B cell (primary cell): ENCODE results near the gene ULK4. TPM values are rescaled to one million over a fixed set of nuclear protein-coding genes. Genes with fewer than 3 reads are reported as not detected.

Experiments used
- ATAC-seq: fragments of 200-7000 bp; cut with Tn5 transposase; one replicate; pipeline ENCODE4 v1.10.0; 2021; ENCODE audit warnings: low read depth, mild to moderate bottlenecking, moderate number of reproducible peaks, moderate library complexity
- CTCF ChIA-PET: fragments of 350-600 bp; sonication (Branson Sonifier 250); formaldehyde crosslinking; loops from one replicate; lab custom pipeline; 2021; ENCODE audit warnings: antibody characterized with exemption, inconsistent platforms; lab: Charles Lee
- POLR2A ChIA-PET: fragments of 350-600 bp; sonication (Branson Sonifier 250); formaldehyde crosslinking; loops from one replicate; lab custom pipeline; 2021; ENCODE audit warnings: antibody characterized with exemption; lab: Charles Lee
- DNase-seq: peaks from one replicate; pipeline ENCODE4 v3.0.0; 2013
- H2AFZ ChIP-seq: 2 replicates; pipeline ENCODE4 v1.6.1; 2012; ENCODE audit warnings: mild to moderate bottlenecking, low read depth, low read length; ENCODE audit not compliant: insufficient read depth, poor library complexity, severe bottlenecking
- H3K27ac ChIP-seq, 2 donors: 1 replicate in 1 of 2; 2 replicates in 1 of 2; pipeline ENCODE4 v1.5.1; 2012 to 2013; ENCODE audit warnings: low read length in 2 of 2, mild to moderate bottlenecking in 2 of 2, moderate library complexity in 1 of 2
- H3K27me3 ChIP-seq, 4 experiments: fragments of 200-600 bp in 1 of 4; sonication (generic) in 1 of 4; replicated peaks in 1 of 4; 1 replicate in 2 of 4; 2 replicates in 2 of 4; pipeline versions ENCODE4 v1.6.1 to v1.7.0; 2013 to 2016; ENCODE audit warnings: low read length in 3 of 4, mild to moderate bottlenecking in 2 of 4, mixed read lengths in 1 of 4, moderate library complexity in 1 of 4; ENCODE audit not compliant: insufficient read depth in 4 of 4, control insufficient read depth in 3 of 4; ENCODE audit errors: control extremely low read depth in 1 of 4
- H3K36me3 ChIP-seq, 2 experiments: replicated peaks in 1 of 2; 1 replicate in 1 of 2; 2 replicates in 1 of 2; pipeline versions ENCODE4 v1.6.1 to v1.7.1; 2013; ENCODE audit warnings: low read length in 1 of 2; ENCODE audit not compliant: insufficient read depth in 2 of 2, control insufficient read depth in 1 of 2; ENCODE audit errors: control extremely low read depth in 1 of 2, extremely low read depth in 1 of 2
- H3K4me1 ChIP-seq, 2 donors: fragments of 200-600 bp in 1 of 2; sonication (generic) in 1 of 2; 1 replicate in 1 of 2; 2 replicates in 1 of 2; pipeline versions ENCODE4 v1.5.1 to v1.6.1; 2013 to 2017; ENCODE audit warnings: low read length in 2 of 2; ENCODE audit not compliant: control insufficient read depth in 2 of 2, insufficient read depth in 2 of 2
- H3K4me2 ChIP-seq: replicated peaks from 2 replicates; pipeline ENCODE3; 2012; ENCODE audit warnings: mild to moderate bottlenecking, low read depth, low read length; ENCODE audit not compliant: poor library complexity, severe bottlenecking
- H3K4me3 ChIP-seq, 5 experiments: fragments of 200-600 bp in 1 of 5; sonication (generic) in 1 of 5; 1 replicate in 3 of 5; 2 replicates in 2 of 5; pipeline versions ENCODE4 v1.5.1 to v1.7.0; 2011 to 2016; ENCODE audit warnings: low read length in 4 of 5, mild to moderate bottlenecking in 4 of 5, low read depth in 2 of 5, control low read depth in 1 of 5, moderate library complexity in 1 of 5; ENCODE audit not compliant: insufficient read depth in 1 of 5; ENCODE audit errors: control extremely low read depth in 1 of 5, extremely low read depth in 1 of 5
- H3K79me2 ChIP-seq: fragments of 200-600 bp; sonication (generic); one replicate; pipeline ENCODE4 v1.6.0; 2016; ENCODE audit warnings: low read length; ENCODE audit not compliant: control insufficient read depth, insufficient read depth
- H3K9ac ChIP-seq: fragments of 200-600 bp; sonication (generic); 2 replicates; pipeline ENCODE4 v1.6.1; 2017; ENCODE audit warnings: mild to moderate bottlenecking, low read length, moderate library complexity
- H3K9me3 ChIP-seq, 3 donors: one replicate each; pipeline versions ENCODE4 v1.6.1 to v1.7.1; 2013; ENCODE audit warnings: low read length in 2 of 3; ENCODE audit not compliant: control insufficient read depth in 2 of 3, insufficient read depth in 1 of 3; ENCODE audit errors: control extremely low read depth in 1 of 3
- H4K20me1 ChIP-seq: 2 replicates; pipeline ENCODE4 v1.6.0; 2012; ENCODE audit warnings: mild to moderate bottlenecking, low read length; ENCODE audit not compliant: insufficient read depth, control insufficient read depth, poor library complexity, severe bottlenecking
- H3K27ac Mint-ChIP-seq: one replicate; pipeline ENCODE4 v1.8.0; 2021; ENCODE audit warnings: mixed read lengths
- H3K27me3 Mint-ChIP-seq: one replicate; pipeline ENCODE4 v1.8.0; 2021; ENCODE audit warnings: mixed read lengths
- H3K4me1 Mint-ChIP-seq: one replicate; pipeline ENCODE4 v1.8.0; 2021; ENCODE audit warnings: mixed read lengths
- H3K4me3 Mint-ChIP-seq: one replicate; pipeline ENCODE4 v1.8.0; 2021; ENCODE audit warnings: mixed read lengths
- H3K9me3 Mint-ChIP-seq: one replicate; pipeline ENCODE4 v1.8.0; 2022; ENCODE audit warnings: mixed read lengths; ENCODE audit not compliant: insufficient read depth
- CTCF ChIP-seq: fragments of 200-600 bp; IDR thresholded peaks from one replicate; pipeline ENCODE4 v1.8.0; 2022; ENCODE audit warnings: antibody characterized with exemption, mild to moderate bottlenecking
- EZH2 ChIP-seq: IDR thresholded peaks from 2 replicates; pipeline ENCODE4 v1.6.1; 2012; ENCODE audit warnings: borderline replicate concordance, low read depth, mild to moderate bottlenecking, moderate library complexity, low read length; ENCODE audit not compliant: insufficient read depth, poor library complexity, severe bottlenecking
- whole genome bisulfite sequencing: methylation state at CpG from one replicate; pipeline ENCODE4 v1.1.5; 2013; ENCODE audit warnings: missing lambda C conversion rate; ENCODE audit not compliant: insufficient coverage; 5-methylcytosine and 5-hydroxymethylcytosine counted together
- intact Hi-C: fragments of 100-400 bp; cut with micrococcal nuclease; formaldehyde crosslinking; loops from one replicate; pipeline ENCODE4 v1.10.0; 2022
- polyA plus RNA-seq: library from polyadenylated mRNA; depleted of rRNA; stranded (reverse); fragments of >200 nt; gene quantifications from 2 replicates; pipeline ENCODE4 v1.2.3, GENCODE V29; 2012
- total RNA-seq, 2 donors: library from RNA; stranded (reverse); fragments of 120-200 nt in 1 of 2; gene quantifications; 1 replicate in 1 of 2; 2 replicates in 1 of 2; pipeline versions ENCODE4 v1.2.3 to v1.2.4, GENCODE V29; 2013 to 2022

ULK4 gene
- total and polyA plus RNA-seq, 2 donors (not counting 1 experiment from before 2014, with no cell fraction given) = 5.2 to 33.7 TPM

GRCh38 chr3:41224120-41224806 lies 737.6 kb downstream of the ULK4 start:
- DNase-seq (no peak), ATAC-seq (no peak)
- Histone ChIP-seq H3K27ac (no peak overlapping the region), H3K27me3 (no peaks in the 10 kb centered on the region), H3K9me3 (no peaks in the 10 kb centered on the region), H3K79me2 (peaks cover 82% of the 10 kb centered on the region), H3K9ac (no peak overlapping the region), H3K4me3 (no peak overlapping the region), H3K4me2 (no peak overlapping the region), H3K4me1 (peaks cover 0 to 5% of the 10 kb centered on the region in 2 donors), H3K36me3 (peaks cover 18 to 52% of the 10 kb centered on the region in 2 experiments), H2AFZ (no peak overlapping the region), H4K20me1 (peaks cover 81% of the 10 kb centered on the region)
- intact Hi-C loops = loop anchor here (5.0 kb wide), 1 partner anchor 642 kb away; no protein-coding TSS in a partner anchor
- no peak overlapping the region for H3K27ac Mint-ChIP-seq
- TF ChIP-seq EZH2 (no peak), CTCF (no peak)
- POLR2A ChIA-PET = no interaction called here
- CTCF ChIA-PET = interaction anchor here (0.8 to 2.0 kb wide), 4 partner anchors 9 to 644 kb away, joined by 3 to 7 read pairs (median 4); no protein-coding TSS in a partner anchor
- 100% methylated on average over 1 of the region's 3 CpGs for WGBS
- no peak overlapping the region for H3K4me3 Mint-ChIP-seq
- H3K9me3 Mint-ChIP-seq = no peaks in the 10 kb centered on the region
- H3K4me1 Mint-ChIP-seq = peaks cover 46% of the 10 kb centered on the region
- no peaks in the 10 kb centered on the region for H3K27me3 Mint-ChIP-seq

GRCh38 chr3:41223691-41224090 lies 738.2 kb downstream of the ULK4 start:
- TF ChIP-seq EZH2 (no peak), CTCF (no peak)
- H3K27me3 ChIP-seq = no peaks in the 10 kb centered on the region
- Mint-ChIP-seq H3K9me3 (no peaks in the 10 kb centered on the region), H3K4me1 (peaks cover 52% of the 10 kb centered on the region), H3K27me3 (no peaks in the 10 kb centered on the region), H3K27ac (no peak overlapping the region), H3K4me3 (no peak overlapping the region)
- peaks cover 18 to 47% of the 10 kb centered on the region in 2 experiments for H3K36me3 ChIP-seq
- DNase-seq = no peak
- H2AFZ ChIP-seq = no peak overlapping the region
- H3K79me2 ChIP-seq = peaks cover 86% of the 10 kb centered on the region
- ATAC-seq = no peak
- 67% methylated on average over 2 of the region's 2 CpGs for WGBS
- intact Hi-C loops = loop anchor here (5.0 kb wide), 1 partner anchor 641 kb away; no protein-coding TSS in a partner anchor
- no peak overlapping the region for H3K4me2 ChIP-seq
- H3K9me3 ChIP-seq = no peaks in the 10 kb centered on the region
- no peak overlapping the region for H3K27ac ChIP-seq
- no peak overlapping the region for H3K9ac ChIP-seq
- CTCF ChIA-PET = interaction anchor here (0.8 to 2.0 kb wide), 2 partner anchors 9 to 21 kb away, joined by 3 to 5 read pairs; no protein-coding TSS in a partner anchor
- POLR2A ChIA-PET = no interaction called here
- peaks cover 82% of the 10 kb centered on the region for H4K20me1 ChIP-seq
- H3K4me1 ChIP-seq = peaks cover 0 to 10% of the 10 kb centered on the region in 2 donors
- H3K4me3 ChIP-seq = no peak overlapping the region
